Epithelial cell of esophagus (primary cell): ENCODE data around the gene NSF.
"Not testable (repeated sequence)": the region's sequence is repeated elsewhere in the genome, so short reads cannot be mapped to it uniquely, and the experiment has no call there.

Experiments used
- DNase-seq: peaks from one replicate; pipeline ENCODE4 v3.0.0; 2010; ENCODE audit warnings: low read depth
- H3K4me3 ChIP-seq: 2 replicates; pipeline ENCODE4 v1.5.1; 2011; ENCODE audit warnings: mild to moderate bottlenecking, low read length, control low read depth

Gene NSF

DNA sequence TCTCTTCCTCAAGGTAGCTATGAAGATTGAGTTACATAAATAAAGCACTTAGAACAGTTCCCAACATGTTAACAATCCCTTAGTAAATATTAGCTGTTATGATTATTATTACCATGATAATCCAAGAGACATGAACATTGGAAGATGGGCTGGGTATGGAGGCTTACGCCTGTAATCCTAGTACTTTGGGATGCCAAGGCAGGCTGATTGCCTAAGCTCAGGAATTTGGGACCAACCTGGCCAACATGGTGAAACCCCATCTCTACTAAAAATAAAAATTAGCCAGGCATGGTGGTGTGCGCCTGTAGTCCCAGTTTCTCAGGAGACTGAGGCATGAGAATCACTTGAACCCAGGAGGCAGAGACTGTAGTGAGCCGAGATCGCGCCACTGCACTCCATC is 34.3 kb downstream of the NSF start:
- DNase-seq, H3K4me3 ChIP-seq: not testable (repeated sequence)

- not testable (repeated sequence) for DNase-seq, H3K4me3 ChIP-seq
Measured at GRCh38 chr17:46627452-46627851, 37.0 kb downstream of the NSF start.

DNA sequence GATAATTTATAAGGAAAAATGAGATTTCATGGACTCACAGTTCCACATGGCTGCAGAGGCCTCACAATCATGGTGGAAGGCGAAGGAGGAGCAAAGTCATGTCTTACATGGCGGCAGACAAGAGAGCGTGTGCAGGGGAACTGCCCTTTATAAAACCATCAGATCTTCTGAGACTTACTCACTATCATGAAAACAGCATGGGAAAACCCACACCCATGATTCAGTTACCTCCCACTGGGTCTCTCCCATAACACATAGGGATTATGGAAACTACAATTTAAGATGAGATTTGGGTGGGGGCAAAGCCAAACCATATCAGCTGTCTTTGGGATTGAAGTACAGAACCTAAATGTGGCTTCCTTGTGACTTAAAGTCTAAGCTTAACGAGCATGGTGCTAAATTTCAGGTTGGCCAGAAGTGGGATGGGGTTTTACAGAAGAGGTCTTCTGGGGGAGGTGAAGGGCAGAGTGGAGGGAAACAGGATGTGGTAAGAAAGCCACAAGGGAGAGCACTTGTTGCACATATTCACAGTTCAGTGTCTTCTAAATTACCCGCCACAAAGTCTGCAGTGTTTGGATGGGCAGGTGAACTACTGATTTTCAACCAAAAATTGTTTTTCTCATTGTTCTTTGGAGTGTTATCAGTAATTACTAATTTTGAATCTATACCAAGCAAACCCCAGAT is 38.4 kb downstream of the NSF start:
- not testable (repeated sequence) for H3K4me3 ChIP-seq, DNase-seq

- H3K4me3 ChIP-seq, DNase-seq: not testable (repeated sequence)
Measured at GRCh38 chr17:46632146-46632545, 41.7 kb downstream of the NSF start.

- not testable (repeated sequence) for H3K4me3 ChIP-seq, DNase-seq
Measured at GRCh38 chr17:46634844-46635243, 44.4 kb downstream of the NSF start.

GRCh38 chr17:46641861-46642656 is 51.6 kb downstream of the NSF start:
- not testable (repeated sequence) for DNase-seq, H3K4me3 ChIP-seq

- H3K4me3 ChIP-seq, DNase-seq: not testable (repeated sequence)
Measured at GRCh38 chr17:46647251-46647650, 56.8 kb downstream of the NSF start.

- H3K4me3 ChIP-seq, DNase-seq: not testable (repeated sequence)
Measured at GRCh38 chr17:46647688-46648278, 57.3 kb downstream of the NSF start.

DNA sequence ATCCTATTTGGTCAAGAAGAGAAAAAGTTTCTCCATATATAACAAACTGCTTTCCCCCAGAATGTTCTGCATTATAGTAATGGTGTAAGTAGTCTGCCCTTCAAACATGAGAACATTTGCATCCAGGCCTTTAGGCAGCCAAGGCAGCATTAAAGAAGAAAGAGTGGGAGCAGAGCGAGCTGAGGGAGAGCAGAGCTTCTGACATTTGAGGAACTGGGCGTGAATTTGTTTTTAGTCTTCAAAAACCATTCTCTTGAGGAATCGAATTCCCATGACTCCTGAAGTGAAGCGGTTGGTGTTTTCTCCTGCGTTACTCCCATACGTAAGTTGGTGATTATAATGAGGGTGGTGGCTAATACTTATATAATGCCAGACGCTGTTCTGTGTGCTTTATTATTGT is 58.8 kb downstream of the NSF start:
- not testable (repeated sequence) for H3K4me3 ChIP-seq, DNase-seq

GRCh38 chr17:46652024-46652643 is 61.7 kb downstream of the NSF start:
- DNase-seq, H3K4me3 ChIP-seq: not testable (repeated sequence)

DNA sequence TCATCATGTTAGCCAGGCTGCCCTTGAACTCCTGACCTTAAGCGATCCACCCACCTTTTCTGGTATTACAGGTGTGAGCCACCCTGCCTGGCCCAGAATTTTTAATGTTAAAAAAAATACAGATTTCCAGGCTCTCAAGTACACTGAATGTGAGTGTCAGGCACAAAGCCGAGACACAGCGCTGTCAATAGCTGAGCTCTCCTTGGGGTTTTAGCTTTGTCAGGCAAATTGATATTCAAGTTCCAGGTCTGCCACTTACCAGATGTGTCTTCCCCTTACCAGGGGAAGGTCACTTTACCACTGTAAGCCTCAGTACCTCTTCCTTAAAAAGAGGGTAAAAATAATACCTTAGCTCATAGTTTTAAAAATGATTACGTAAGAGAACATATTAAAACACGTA is 67.8 kb downstream of the NSF start:
- not testable (repeated sequence) for H3K4me3 ChIP-seq, DNase-seq

- DNase-seq, H3K4me3 ChIP-seq: not testable (repeated sequence)
Measured at GRCh38 chr17:46659702-46660101, 69.2 kb downstream of the NSF start.

- not testable (repeated sequence) for H3K4me3 ChIP-seq, DNase-seq
Measured at GRCh38 chr17:46663123-46663522, 72.7 kb downstream of the NSF start.

GRCh38 chr17:46663552-46663951 is 73.1 kb downstream of the NSF start:
- not testable (repeated sequence) for H3K4me3 ChIP-seq, DNase-seq

GRCh38 chr17:46665969-46666368 is 75.5 kb downstream of the NSF start:
- DNase-seq, H3K4me3 ChIP-seq: not testable (repeated sequence)

GRCh38 chr17:46670789-46671188 is 80.3 kb downstream of the NSF start:
- not testable (repeated sequence) for DNase-seq, H3K4me3 ChIP-seq

DNA sequence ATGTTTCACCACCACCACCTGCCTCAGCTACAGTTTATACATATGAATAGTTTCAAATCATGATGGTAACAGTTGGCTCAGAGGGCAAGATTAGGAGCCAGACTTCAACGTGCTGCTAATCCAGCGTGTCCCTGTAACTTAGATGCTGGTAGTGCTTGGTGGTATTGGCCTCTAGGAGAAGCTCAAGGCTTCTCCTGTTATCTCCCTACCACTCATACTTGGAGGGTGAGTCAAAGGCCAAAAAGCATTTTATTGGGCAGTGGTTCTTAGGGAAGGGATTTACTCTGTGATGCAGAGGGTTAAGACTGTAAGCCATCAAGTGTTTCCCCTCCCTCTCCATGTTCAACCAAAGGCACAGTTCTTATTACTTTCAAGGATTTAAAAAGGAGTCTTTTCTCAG is 82.3 kb downstream of the NSF start:
- not testable (repeated sequence) for DNase-seq, H3K4me3 ChIP-seq

DNA sequence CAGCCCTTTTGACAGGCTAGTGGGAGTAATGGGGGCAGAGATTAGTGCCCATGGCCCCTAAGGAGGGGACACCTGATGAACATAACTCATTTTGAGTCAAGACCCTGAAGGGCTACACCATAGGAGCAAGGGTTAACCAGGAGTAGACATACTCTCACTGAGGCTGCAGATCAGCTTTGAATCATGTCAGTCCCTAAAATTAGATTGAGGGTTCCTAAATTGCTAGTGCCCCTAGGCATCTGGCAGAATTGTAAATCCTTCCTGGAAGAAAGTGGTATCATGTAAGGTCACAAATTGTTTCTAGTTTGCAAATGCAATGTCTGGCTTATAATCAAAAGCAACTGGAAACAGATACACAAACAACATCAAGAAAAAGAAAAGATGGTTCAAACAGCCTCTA is 87.3 kb downstream of the NSF start:
- H3K4me3 ChIP-seq = not testable (repeated sequence)

DNA sequence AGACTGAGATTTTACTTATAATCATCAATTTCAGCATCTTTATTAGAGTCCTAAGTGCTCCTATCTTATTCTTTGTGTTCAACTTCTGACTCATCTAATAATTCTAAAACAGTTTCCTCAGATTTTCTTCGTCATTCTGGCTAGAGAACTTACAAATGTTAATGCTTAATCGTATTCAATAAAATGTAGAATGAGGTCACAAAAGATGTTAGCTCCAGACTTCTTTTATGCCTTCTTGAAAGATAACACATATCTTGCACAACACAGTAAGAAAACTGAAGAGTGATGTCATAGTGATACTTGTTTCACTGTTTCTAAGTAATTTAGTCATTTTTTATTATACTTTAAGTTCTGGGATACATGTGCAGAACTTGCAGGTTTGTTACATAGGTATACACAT is 93.2 kb downstream of the NSF start:
- DNase-seq = not testable (repeated sequence)

More for the DNA sequence above, 87.3 kb downstream of the NSF start:
- DNase-seq = not testable (repeated sequence)

DNA sequence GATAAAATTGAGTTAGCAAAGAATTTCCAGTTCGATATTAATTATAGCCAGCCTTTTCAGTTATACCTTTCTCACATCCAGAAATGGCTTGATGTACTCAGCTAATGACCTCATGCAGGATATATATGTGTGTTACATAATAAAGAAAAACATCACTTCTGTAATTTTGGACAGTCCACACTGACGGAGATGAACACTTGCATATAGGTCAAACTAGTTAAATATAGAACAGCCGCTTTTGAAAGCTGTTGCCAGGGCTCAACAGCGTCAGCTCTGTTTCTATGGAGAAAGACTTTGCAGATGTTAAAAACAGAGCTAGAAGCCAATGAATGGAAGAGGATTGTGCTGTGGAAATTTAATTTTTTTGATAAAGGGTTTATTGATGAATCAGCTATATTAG is 94.8 kb downstream of the NSF start:
- DNase-seq, H3K4me3 ChIP-seq: not testable (repeated sequence)

More for the DNA sequence above, 93.2 kb downstream of the NSF start:
- H3K4me3 ChIP-seq = not testable (repeated sequence)
